Measurements from ENCODE around the gene DEDD. TPM values are rescaled to one million over a fixed set of nuclear protein-coding genes. Genes with fewer than 3 reads are reported as not detected.

DEDD gene
- total and polyA plus RNA-seq, 2 of the 13 experiments (the other 11 are each of a cell fraction or from before 2014, with no cell fraction given): 12.6 to 27.8 TPM

- no peak for TF ChIP-seq GMEB2 (CRISPR knock-in tag; IDR thresholded peaks at IDR 0.05; ENCODE audit: low read depth)
- peak; percentile 69 for TF ChIP-seq UBTF (CRISPR knock-in tag; IDR thresholded peaks at IDR 0.05)
- no peak for TF ChIP-seq CEBPZ (IDR thresholded peaks at IDR 0.05; ENCODE audit: low read length)
- no peak for TF ChIP-seq ZFYVE20 (CRISPR knock-in tag; IDR thresholded peaks at IDR 0.05; ENCODE audit: borderline replicate concordance, low read depth)
- TF ChIP-seq MLLT10 (CRISPR knock-in tag; IDR thresholded peaks at IDR 0.05): no peak
- peak; percentile 95 for TF ChIP-seq TAF1 (CRISPR knock-in tag; IDR thresholded peaks at IDR 0.05)
- no peak for TF ChIP-seq ZNF513 (CRISPR knock-in tag; conservative IDR thresholded peaks at IDR 0.05)
- peak; percentile 53; the same call in 1 of the 2 replicates for TF ChIP-seq TOPORS (CRISPR knock-in tag; IDR thresholded peaks at IDR 0.05)
- no peak for TF ChIP-seq ZNF281 (CRISPR knock-in tag; IDR thresholded peaks at IDR 0.05; ENCODE audit: borderline replicate concordance)
- TF ChIP-seq RXRA (CRISPR knock-in tag; IDR thresholded peaks at IDR 0.05): 0 out of 2 replicates have a peak, but pooled peaks have one; percentile 40
- no peak for TF ChIP-seq ZBTB39 (CRISPR knock-in tag; IDR thresholded peaks at IDR 0.05)
- peak; percentile 66; the same call in 1 of the 2 replicates for TF ChIP-seq POGZ (CRISPR knock-in tag; IDR thresholded peaks at IDR 0.05)
- TF ChIP-seq ZNF234 (CRISPR knock-in tag; conservative IDR thresholded peaks at IDR 0.05): no peak
- no peak for TF ChIP-seq ZNF660 (CRISPR knock-in tag; IDR thresholded peaks at IDR 0.05; ENCODE audit: borderline replicate concordance, low read depth)
Observed at GRCh38 chr1:161153682-161154337, 21.3 kb upstream of the DEDD start, which contains the start of gene UFC1 (continued).

Data from HepG2 (cell line).